Bone marrow (tissue), 2 donors: ENCODE results near the gene ADGRE2.
"Not testable (repeated sequence)": the region's sequence is repeated elsewhere in the genome, so short reads cannot be mapped to it uniquely, and the experiment has no call there.

Experiments used
- DNase-seq, 2 donors: peaks; one replicate each; lab custom pipeline; 2025; lab: John Stamatoyannopoulos, UW

The ADGRE2 gene

DNA sequence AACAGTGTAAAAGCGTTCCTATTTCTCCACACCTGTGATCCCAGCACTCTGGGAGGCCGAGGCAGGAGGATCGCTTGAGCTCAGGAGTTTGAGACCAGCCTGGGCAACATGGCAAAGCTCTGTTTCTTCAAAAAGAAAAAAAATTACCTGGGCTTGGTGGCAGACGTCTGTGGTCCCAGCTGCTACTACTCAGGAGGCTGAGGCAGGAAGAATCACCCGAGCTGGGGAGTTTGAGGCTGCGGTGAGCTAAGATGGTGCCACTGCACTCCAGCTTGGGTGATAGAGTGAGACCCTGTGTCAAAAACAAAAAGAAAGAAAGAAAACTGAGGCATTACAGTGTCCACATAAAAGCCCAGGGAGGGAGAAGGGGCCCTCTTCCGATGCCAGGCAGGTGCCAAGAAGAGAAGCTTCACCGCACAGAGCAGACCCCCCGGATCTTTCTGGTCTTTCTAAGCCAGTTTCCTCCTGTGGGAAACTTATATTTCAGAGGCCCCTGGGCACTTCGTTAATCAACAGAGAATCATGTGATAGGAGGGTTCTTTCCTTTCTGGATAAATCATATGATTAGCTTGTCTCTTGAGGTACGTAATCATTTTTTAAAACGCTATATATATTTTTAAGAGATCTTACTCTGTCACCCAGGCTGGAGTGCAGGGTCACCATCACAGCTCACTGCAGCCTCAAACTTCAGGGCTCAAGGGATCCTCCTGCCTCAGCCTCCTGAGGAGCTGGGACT lies at the start of gene ADGRE2:
Gene ADGRE2 (minus strand): TSS at position 451 of the 736 bp plus-strand sequence. CDS start 1,804 bp downstream, outside the sequence.
- DNase-seq: not testable (repeated sequence)

- no peak for DNase-seq
These were observed 47.6 kb upstream of the ADGRE2 start for GRCh38 chr19:14826006-14826405.

DNA sequence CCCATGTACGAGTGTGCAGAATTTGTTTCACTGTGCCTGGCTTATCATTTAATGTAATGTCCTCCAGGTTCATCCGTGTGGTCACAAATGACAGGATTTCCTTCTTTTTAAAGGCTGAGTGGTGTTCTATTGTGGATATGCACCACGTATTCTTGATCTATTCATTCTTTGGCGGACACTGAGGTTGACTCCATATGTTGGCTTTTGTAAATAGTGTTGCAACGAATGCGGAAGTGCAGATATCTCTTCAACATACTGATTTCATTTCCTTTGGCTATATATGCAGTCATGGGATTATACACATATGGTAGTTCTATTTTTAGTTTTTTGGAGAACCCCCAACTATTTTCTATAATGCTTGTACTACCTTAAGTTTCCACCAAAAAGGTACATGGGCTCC lies 43.6 kb upstream of the ADGRE2 start:
- DNase-seq: peak in 1 of 2 donors; percentile 63

DNA sequence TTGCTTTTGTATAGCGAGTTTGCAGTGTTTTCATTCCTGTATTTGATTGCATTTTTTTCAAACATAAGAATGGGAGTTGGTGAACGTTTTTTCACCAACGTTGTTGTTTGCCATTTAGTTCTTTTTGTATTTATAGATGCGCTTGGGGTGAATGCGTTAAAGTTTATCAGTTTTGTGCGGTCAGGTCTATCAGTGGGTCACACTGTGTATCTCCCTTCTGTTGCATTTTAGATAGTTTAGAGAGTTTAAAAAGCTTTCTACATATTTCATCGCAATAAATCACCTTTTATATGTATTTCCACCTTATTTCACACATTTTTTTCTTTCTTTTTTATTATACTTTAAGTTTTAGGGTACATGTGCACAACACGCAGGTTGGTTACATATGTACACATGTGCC lies 40.2 kb upstream of the ADGRE2 start:
- DNase-seq: no peak

- no peak for DNase-seq
These were observed 38.7 kb upstream of the ADGRE2 start for GRCh38 chr19:14817052-14817451.

GRCh38 chr19:14814982-14815652 lies 36.8 kb upstream of the ADGRE2 start:
- DNase-seq: no peak

GRCh38 chr19:14809272-14810057 lies 31.1 kb upstream of the ADGRE2 start:
- no peak for DNase-seq

- no peak for DNase-seq
These were observed 26.4 kb upstream of the ADGRE2 start for GRCh38 chr19:14804765-14805164.

GRCh38 chr19:14798760-14799159 lies 20.4 kb upstream of the ADGRE2 start:
- no peak for DNase-seq

DNA sequence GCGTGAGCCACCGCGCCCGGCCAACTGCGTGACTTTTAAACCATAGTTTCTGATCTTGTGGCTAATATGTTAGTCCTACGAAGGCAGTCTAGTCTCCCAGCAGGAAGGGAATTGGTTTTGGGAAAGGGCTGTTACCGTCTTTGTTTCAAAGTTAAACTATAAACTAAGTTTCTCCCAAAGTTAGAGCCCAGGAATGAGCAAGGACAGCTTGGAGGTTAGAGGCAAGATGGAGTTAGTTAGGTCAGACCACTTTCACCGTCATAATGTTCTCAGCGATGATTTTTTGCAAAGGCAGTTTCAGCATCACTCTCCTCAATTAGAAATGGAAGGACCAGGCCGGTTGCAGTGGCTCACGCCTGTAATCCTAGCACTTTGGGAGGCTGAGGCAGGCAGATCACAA lies 17.7 kb upstream of the ADGRE2 start:
- no peak for DNase-seq

GRCh38 chr19:14795078-14795721 lies 16.8 kb upstream of the ADGRE2 start:
- DNase-seq: peak in 1 of 2 donors; percentile 65

DNA sequence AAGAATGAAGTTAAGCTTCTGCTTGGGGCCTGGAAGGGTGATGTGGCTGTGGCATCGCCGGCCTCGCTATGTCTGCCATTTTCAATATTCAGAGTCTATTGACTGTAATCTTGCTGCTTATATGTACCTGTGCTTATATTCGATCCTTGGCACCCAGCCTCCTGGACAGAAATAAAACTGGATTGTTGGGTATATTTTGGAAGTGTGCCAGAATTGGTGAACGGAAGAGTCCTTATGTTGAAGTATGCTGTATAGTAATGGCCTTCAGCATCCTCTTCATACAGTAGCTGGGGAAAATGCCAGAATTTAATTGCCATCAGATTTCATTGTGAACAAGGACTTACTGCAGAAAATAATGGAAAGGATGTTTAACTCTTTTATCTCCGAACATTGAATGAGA lies 13.9 kb upstream of the ADGRE2 start:
- not testable (repeated sequence) for DNase-seq

DNA sequence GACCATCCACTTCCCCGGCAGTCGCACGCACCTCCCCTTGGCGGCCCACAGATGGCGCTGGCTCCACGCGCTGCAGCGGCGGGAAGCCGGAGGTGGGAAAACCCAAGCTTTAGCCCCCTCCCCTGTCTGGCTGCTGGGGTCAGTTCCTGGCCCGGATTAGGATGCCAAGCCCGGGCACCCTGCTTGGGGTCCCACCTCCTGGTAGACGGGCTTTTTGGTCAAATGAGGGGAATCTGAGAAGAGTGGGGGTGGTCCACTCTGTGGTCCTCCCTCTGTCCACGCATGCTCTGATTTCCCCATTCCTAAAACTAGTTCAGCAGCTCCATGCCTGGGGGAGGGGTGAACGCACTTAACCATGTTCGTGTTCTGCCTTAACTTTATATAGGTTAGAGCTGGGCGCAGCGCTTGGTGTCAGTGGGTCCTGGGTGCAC lies 8.1 kb upstream of the ADGRE2 start:
- DNase-seq: peak in 1 of 2 donors; percentile 13

DNA sequence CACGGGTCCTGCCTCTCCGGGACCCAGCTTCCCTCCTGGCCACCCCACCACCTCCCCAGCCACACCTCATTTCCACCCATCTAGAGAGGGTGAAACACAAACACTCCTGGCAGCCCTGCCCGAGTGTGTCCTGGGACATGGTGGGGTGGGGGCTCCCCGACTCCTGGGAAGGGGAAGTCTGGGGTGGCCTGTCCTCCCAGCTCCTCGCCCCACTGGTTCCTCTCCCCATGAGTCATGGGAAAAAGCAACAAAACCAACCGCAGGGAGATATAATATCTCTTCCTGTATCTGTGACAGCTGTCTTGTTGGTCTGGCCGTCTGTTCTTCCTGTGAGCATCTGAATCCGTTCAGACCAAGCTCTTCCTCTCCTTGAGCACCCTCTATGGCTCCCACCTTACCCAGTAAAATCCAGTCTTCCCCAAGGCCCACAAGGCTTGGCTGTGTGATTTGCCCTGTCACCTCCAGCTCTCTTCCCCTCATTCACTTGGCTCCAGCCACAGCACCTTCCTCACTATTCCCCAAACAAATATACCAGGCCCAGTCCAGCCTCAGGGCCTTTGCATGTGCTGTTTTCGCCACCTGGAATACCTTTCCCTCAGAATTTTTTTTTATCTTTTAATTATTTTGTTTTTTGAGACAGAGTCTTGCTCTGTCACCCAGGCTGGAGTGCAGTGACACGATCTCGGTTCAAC lies 6.9 kb upstream of the ADGRE2 start:
- peak; percentile 52 to 97 for DNase-seq

- peak; percentile 46 to 60 for DNase-seq
These were observed 6.4 kb upstream of the ADGRE2 start for GRCh38 chr19:14784730-14785101.

DNA sequence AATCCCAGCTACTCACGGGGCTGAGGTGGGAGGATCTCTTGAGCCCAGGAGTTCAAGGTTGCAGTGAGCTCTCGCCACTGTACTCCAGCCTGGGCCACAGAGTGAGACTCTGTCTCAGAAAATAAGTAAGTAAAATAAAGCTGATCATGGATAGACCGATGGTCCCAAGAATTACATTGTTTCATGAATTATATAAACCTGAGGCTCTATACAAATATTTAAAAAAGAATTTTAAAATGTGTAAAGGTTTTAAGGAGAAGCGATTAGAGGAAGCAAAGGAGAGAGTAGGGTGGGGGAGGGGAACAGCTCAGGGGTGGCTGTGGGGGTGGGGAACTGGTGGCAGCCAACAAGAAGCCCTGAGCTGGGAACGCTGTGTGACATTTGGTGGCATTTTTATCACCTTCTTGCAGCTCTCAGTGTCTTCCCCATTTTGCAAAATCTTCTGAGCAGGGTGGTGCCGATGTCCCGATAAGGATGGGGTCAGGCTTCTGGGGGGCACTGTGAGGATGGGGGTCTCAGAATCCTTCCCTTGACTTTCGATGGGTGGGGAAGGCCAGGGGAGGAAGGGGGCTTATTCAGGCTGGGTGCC lies 5.1 kb upstream of the ADGRE2 start:
- peak in 1 of 2 donors; percentile 50 for DNase-seq

- no peak for DNase-seq
These were observed 4.5 kb upstream of the ADGRE2 start for GRCh38 chr19:14782626-14783409.

DNA sequence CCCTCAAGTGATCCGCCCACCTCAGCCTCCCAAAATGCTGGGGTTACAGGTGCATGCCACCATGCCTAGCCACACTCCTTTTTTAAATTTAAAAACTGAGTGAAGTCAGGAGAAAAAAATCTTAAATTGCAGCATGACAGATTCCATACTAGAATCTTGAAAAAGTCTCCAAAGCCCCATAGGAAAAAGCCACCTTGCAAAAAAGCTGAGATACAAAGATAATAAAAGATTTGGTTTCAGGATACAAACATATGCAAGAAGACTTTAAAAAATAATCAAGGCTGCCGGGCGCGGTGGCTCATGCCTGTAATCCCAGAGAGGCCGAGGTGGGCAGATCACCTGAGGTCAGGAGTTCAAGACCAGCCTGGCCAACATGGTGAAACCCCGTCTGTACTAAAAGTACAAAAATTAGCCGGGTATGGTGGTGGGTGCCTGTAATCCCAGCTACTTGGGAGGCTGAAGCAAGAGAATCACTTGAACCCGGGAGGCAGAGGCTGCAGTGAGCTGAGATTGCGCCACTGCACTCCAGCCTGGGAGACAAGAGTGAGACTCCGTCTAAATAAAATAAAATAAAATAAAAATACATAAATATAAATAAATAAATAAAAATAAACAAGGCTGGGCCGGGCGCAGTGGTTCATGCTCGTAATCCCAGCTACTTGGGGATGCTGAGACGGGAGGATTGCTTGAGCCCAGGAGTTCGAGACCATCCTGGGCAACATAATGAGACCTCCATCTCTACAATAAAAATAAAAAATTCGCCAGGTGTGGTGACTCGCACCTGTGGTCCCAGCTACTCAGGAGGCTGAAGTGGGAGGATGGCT lies 3.6 kb upstream of the ADGRE2 start:
- not testable (repeated sequence) for DNase-seq

DNA sequence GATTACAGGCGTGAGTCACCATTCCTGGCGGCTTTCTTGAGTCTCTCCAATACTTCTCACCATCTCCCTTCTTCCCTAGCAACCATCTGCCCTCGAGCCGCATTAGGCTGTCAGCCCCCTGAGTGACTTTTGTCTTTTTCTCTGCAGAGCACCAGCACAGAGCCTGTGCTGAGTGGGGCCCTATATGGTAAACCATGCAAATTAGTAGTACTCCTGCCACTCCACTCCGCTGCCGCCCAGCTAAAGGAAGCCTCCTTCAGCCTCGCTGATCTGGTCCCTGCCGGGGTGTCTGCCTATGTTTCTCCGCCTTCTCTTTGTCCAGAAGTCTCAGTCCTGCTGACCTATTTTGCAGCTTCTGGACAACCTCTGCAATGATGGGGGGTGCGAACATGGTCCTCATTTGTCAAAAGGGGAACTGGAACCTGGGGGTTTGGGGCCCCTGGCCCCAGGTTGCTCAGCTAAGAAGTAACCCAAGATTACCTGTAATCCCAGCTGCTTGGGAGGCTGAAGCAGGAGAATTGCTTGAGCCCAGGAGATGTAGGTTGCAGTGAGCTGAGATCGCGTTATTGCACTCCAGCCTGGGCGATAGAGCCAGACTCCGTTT lies 2.4 kb upstream of the ADGRE2 start:
- not testable (repeated sequence) for DNase-seq
